A673 (cell line): ENCODE data around the gene SFXN5.

Source experiments
- CTCF ChIP-seq: fragments of 300-800, 200-600 bp; sonication (generic); conservative IDR thresholded peaks from 2 replicates; pipeline ENCODE4 v1.5.1; 2017; ENCODE audit warnings: low read depth, mild to moderate bottlenecking, antibody characterized with exemption, low read length, moderate library complexity, mixed read lengths
- EZH2 ChIP-seq: fragments of 200-600 bp; sonication (generic); IDR thresholded peaks from 2 replicates; pipeline ENCODE4 v1.6.1; 2017; ENCODE audit warnings: borderline replicate concordance, low read depth, mild to moderate bottlenecking, mixed read lengths, antibody characterized with exemption, low read length; ENCODE audit not compliant: poor library complexity, severe bottlenecking

- TF ChIP-seq CTCF (no peak), EZH2 (no peak)
These were observed 134.7 kb downstream of the SFXN5 start for GRCh38 chr2:72936660-72937355.
